Measurements from ENCODE around the gene MSI2.

DNA sequence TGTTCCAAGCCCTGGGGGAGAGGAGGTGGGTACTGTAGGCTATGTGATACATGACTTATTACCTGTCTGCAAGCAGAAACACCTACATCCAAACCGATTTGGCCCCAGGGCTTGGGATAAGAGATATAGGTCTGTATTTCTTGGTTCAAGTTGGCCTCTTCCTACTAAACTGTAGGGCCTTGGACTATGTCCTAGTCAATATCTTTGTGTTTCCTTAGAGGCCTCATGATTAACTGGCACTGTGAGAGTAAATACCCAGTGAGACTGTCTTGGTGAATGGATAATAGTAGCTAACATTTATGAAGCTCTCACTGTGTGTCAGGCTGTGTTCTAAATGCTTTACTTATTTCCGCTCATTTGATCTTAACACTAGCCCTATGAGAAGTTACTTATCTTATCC is 70.0 kb downstream of the MSI2 start:
- TF ChIP-seq ARNTL (CRISPR knock-in tag; IDR thresholded peaks at IDR 0.05; ENCODE audit: borderline replicate concordance, low read depth) = no peak
- TF ChIP-seq POU6F1 (CRISPR knock-in tag; IDR thresholded peaks at IDR 0.05; ENCODE audit: borderline replicate concordance, low read depth) = no peak
- no peak for TF ChIP-seq ZNF70 (CRISPR knock-in tag; IDR thresholded peaks at IDR 0.05)
- no peak for TF ChIP-seq ISL1 (CRISPR knock-in tag; IDR thresholded peaks at IDR 0.05)
- TF ChIP-seq, protein P1, sequence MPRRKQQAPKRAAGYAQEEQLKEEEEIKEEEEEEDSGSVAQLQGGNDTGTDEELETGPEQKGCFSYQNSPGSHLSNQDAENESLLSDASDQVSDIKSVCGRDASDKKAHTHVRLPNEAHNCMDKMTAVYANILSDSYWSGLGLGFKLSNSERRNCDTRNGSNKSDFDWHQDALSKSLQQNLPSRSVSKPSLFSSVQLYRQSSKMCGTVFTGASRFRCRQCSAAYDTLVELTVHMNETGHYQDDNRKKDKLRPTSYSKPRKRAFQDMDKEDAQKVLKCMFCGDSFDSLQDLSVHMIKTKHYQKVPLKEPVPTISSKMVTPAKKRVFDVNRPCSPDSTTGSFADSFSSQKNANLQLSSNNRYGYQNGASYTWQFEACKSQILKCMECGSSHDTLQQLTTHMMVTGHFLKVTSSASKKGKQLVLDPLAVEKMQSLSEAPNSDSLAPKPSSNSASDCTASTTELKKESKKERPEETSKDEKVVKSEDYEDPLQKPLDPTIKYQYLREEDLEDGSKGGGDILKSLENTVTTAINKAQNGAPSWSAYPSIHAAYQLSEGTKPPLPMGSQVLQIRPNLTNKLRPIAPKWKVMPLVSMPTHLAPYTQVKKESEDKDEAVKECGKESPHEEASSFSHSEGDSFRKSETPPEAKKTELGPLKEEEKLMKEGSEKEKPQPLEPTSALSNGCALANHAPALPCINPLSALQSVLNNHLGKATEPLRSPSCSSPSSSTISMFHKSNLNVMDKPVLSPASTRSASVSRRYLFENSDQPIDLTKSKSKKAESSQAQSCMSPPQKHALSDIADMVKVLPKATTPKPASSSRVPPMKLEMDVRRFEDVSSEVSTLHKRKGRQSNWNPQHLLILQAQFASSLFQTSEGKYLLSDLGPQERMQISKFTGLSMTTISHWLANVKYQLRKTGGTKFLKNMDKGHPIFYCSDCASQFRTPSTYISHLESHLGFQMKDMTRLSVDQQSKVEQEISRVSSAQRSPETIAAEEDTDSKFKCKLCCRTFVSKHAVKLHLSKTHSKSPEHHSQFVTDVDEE (CRISPR knock-in tag; IDR thresholded peaks at IDR 0.05) = no peak
